ENCODE data around the gene TNFRSF9.
"Not testable (repeated sequence)": the region's sequence is repeated elsewhere in the genome, so short reads cannot be mapped to it uniquely, and the experiment has no call there.

The TNFRSF9 gene

DNA sequence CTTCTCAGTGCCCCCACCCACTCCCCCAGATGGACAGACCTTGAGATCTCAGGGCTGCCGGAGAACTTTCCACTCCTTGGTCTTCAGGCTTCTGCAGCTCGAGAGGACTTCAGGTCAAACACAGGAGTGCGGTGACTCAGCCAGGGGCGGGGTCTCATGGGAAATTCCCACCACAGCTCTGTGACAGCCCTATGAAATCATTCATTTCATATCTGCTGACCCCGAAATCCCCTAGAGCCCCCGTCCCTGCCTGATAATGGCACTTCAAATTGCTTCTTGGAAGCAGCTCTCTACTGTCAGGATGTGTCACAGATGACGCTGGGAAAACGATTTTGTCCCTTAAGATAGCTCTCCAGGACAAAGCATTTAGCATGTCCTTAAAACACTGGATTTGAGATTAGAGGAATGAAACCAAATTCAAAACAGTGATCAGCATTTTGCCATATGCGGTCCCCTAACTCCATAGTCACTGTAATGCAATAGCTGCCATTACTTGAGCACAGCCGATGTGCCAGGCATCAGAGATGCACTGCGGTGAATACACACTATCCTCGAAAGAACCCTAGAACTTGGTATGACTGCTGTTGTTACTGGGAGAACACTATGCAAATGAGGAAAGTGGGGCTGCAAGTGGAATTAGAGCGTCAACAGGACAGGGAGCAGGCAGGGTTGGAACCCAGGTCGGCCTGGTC is at the start of gene TNFRSF9:
TNFRSF9 (minus strand) TSS at position 95 of the 692 bp plus-strand sequence. CDS start 845 bp downstream, outside the sequence.
- no peak for DNase-seq

DNA sequence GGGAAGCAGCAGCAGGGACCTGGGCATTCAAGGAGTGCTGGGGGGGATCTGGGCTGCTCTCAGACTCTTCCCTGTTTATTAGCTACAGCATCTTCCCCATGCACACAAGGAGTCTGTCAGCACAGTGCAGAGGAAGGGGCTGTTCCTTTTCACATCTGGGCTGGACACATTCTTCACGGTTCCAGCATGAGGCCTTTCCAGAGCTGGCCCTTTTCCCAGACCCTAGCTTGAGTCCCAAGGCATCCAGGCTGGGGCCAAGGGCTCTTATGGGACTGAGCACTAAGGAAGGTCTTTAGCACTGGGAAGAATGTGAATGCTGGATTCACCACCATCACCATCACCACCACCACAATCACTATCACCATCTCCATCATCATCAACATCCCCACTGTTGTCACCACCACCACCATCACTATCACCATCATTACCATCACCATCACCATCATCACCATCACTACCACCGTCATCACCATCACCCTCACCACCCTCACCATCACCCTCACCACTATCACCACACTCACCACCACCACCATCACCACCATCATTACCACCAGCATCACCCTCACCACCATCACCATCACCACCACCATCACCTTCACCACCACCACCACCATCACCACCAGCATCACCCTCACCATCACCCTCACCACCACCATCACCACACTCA is 49.3 kb upstream of the TNFRSF9 start:
- DNase-seq, result no peak

DNA sequence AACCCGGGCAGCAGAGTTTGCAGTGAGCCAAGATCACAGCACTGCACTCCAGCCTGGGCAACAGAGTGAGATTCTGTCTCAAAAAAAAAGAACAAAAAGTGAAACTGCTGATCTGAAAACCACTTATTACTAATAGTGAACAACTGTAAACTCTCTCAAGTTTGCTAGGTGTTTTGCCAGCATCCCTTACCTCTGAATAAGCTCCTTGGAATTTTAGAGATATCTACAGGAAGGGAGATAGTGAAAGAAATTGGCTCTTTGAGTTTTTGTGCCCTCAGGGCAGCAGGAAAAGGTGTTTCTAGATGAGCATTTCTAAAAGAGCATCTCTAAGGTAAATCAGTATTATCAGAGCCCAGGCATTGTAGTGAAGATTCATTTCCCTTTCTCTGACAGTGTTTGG is 47.9 kb upstream of the TNFRSF9 start:
- no peak for DNase-seq

DNA sequence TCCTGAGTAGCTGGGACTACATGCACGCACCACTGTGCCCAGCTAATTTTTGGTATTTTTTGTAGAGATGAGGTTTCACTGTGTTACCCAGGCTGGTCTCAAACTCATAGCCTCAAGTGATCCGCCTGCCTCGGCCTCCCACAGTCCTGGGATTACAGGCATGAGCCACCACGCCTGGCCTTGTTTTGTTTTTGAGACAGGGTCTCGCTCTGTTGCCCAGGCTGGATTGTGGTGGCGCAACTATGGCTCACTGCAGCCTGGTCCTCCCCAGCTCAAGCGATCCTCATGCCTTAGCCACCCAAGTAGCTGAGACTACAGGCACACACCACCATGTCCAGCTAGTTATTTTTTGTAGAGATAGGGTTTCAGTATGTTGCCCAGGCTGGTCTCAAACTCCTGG is 46.9 kb upstream of the TNFRSF9 start:
- no peak for DNase-seq

DNA sequence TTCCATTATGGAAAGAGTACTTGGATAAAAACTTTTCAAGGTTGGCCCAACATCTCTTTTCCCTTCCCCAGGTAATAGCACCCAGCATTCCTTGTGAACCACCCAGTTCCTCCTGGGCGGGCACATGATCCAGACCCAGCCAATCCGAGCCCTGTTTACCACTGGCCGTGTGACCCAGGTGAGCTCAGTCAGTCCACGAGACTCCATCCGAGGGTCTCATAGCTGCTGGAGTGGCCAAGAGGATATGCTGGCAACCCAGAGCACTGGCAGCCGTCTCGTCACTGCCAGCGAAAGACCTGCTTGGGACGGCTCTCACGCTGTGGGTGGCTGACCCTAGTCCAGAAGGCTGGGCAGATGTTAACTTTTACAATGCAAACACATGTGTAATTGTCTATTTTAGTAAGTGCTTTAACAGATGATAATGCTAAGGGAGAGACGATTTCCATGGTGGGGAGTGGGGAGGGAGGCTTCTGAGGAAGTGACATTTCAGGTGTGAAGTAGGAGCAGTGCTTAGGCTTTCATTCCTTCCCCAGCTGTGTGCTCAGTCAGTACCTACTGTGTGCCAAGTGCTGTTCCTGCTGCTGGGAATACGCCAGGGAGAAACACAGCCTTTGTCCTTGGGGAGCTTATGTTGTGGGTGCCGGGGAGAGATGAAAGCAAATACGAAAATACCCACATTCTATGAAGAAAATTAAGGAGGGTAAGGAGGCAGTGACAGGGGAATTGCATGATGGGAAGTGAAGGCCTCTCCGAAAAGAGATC is 45.4 kb upstream of the TNFRSF9 start:
- DNase-seq, result no peak

DNA sequence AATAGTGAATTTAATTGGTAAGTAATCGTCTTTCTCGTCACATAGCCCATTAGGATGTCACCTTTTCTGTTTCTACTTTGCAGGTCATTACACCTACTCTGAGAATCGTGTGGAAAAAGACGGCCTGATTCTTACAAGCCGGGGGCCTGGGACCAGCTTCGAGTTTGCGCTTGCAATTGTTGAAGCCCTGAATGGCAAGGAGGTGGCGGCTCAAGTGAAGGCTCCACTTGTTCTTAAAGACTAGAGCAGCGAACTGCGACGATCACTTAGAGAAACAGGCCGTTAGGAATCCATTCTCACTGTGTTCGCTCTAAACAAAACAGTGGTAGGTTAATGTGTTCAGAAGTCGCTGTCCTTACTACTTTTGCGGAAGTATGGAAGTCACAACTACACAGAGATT is 44.2 kb upstream of the TNFRSF9 start:
- DNase-seq, result no peak

DNA sequence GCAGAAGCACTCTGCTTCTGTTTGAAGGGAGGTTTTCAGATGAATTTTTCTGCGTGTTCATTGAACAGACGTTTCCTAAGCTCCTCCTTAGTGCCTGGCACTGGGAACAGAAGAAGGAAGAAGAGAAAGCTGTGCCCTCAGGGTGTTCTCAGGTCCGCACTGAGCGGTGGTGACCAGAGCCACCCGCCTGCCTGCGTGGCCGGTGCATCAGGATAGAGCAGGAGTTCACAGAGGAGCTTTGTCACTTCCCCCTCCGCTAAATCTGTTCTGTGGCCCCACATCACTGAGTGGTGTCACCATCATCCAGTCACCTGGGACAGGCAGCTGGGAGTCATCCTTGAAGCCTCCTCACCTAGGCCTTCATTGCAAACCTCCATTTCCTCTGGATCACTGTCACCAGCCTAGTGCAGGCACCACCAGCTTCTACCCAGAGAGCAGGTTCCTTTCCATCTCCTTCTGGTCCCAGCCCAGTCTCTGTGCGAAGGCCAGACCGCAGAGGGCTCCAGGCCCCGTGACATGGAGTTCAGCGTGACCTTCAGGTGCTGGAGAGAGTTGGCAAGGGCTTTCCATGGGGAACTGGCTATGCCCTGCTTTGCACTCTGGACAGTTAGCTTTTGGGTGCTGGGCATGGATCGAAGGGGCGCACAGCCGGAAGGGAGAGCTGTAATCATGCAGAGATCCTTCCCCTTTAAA is 42.6 kb upstream of the TNFRSF9 start:
- DNase-seq, result no peak

DNA sequence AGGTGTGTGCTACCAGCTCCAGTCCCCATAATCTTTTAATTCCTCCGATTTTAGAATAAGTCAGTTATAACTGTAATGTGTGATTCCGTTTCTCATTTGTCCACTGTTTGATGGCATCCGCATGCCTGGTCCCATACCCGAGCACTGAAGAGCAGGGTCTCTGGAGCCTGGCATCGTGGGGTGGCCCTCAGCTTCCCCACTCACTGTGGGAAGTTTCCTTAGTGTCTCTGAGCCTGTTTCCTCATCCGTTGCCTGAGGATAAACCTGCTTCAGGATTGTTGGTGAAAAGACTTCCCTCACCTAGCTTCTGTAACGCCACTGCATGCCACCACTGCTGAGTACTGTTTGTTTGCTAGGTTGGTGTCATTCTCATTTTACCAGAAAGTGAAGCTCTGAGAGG is 40.3 kb upstream of the TNFRSF9 start:
- no peak for DNase-seq

DNA sequence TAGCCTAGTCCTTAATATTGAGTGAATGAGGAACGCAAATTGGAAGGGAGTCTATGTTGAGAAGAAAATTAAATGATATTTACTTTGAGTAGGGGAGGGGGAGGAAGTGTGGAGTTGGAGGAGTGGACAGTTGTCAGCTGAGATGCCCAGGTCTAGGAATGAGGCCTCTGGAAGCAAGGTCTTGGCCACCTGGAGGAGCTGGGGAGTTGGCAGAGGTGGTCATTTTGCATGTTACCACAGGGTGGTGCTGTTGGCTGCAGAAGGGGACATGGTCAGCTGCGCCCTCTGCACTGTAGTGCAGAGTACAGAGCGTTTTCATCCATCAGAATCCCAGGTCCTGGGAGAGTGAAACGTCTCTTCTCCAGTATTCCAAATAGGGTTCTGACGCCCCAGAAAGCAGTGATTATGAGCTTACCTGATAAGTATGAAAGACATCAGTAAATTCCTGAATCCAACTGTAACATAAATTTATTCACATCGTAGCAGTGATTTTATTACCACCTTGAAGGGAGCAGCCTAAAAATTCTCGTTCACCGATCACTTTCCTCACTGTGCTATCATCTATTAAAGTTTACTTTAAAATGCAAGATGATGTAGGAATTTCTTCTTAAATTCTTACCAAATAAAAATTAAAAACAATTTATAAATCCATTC is 34.7 kb upstream of the TNFRSF9 start:
- DNase-seq, result no peak

DNA sequence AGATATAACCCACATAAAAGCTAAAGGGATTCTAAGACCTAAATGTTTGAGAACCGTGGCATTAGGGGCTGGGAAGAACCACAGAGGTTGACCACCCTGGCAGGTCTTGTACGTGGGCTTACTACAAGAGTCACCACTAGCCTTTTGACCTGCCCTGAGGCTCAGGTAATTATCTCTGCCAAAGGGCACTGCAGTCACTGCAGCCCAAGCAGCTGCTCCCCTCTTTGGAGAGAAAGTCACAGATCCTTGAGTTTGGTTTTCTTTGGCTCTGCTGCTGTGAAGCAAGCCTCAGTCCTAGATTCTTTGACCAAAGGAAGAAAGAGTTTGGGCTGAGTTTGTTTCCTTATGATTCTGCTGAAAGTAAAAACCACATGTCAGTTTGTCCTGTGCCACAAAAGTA is 32.4 kb upstream of the TNFRSF9 start:
- no peak for DNase-seq

DNA sequence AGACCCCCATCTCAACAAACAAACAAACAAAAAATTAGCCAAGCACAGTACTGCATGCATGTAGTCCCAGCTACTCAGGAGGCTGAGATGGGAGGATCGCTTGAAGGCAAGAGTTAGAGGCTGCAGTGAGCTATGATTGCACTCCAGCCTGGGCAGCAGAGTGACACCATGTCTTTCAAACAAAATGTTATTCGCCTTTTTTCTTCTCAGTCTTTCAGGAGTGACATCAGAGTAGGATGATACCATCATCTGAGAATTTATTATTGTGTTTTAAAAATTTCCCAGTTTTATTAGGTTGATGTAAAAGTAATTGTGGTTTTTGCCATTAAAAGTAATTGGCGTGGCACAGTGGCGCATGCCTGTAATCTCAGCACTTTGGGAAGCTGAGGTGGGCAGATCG is 31.6 kb upstream of the TNFRSF9 start:
- DNase-seq, result no peak

DNA sequence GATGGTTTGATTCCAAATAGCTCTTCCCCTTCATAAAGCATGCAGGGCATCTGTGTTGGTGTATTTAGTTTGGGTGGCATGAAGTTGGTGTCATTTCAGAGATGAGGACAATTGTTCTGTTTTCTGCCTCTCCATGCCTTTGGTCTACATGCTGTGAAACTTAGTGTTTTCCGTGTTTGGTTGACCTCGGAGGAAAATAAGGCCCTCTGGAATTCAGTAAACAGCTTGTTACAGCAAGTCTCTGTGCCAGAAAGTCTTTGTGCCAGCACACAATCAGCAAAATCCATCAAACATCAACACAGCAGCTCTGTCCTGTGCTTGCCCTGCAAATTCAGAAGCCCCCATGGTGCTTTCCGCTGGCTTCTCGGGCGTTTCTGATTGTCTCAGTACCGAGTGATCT is 30.4 kb upstream of the TNFRSF9 start:
- no peak for DNase-seq

DNA sequence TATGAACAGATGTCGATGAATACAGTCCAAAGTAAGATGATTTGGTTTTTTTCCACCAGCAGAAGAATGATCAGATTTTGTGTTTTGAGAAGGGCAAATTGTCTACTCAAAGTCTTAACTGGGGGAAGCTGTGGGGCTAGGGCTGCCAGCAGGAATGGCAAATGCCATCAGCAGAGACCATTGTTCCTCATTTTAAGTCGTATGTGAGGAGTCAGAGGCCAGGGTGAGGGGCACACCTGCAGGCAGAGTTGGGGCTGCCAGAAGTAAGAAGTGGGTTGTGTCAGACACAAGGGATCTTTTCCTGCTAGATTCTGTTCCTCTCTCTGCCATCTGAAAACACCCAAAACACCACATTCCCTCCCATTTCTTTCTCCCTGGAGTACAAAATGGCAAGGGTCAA is 29.6 kb upstream of the TNFRSF9 start:
- no peak for DNase-seq

DNA sequence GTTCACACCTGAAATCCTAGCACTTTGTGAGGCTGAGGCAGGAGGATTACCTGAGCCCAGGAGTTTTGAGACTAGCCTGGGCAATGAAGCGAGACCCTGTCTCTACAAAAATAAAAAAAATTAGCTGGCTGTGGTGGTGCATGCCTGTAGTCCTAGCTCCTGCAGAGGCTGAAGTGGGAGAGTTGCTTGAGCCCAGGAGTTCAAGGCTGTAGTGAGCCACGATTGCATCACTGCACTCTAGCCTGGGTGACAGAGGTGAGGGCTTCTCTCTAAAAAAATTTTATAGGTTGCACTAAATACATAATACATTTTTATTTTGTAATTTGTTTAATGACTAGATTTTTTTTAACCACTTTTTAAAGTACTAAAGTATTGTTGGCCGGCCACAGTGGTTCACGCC is 27.0 kb upstream of the TNFRSF9 start:
- DNase-seq, result no peak

DNA sequence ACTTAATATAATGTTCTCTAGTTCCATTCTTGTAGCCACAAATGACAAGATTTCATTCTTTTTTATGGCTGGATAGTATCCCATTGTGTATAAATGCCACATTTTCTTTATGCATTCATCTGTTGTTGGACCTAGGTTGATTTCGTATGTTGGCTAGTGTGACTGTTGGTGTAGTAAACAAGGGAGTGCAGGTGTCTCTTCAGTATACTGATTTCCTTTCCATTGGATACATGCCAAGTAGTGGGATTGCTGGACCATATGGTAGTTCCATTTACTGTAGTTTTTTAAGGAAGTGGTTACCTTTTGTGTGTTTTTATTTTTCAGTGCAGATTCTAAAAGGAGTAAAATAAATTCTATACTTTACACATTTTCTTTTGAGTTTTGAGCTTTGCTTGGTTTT is 26.6 kb upstream of the TNFRSF9 start:
- DNase-seq, result no peak

DNA sequence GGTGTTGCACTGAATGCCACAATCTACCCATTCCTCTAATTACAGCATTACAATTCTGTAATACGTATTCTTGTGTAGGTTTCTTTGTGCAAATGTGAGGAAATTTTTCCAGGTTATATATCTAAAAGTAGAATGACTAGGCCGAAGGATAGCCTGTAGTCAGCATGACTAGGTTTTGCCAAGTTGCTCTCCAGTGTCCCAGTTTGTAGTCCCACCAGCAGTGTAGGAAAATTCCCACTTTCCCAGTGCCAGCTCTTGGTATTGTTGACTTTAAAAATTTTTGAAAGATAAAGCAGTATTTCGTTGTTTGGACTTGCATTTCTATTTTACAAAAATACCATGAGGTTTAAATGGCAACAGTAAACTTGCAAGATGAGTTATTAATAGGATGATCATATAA is 23.8 kb upstream of the TNFRSF9 start:
- DNase-seq, result no peak

DNA sequence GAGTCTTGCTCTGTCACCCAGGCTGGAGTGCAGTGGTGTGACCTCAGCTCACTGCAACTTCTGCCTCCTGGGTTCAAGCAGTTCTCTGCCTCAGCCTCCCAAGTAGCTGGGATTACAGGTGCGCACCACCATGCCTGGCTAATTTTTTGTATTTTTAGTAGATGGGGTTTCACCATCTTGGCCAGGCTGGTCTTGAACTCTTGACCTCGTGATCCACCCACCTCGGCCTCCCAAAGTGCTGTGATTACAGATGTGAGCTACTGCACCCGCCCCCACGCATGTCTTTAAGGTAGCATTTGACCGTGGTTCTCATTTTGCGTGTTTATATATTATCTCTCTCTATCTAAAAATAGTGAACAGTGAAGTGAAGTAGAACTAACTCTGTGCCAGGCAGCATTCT is 23.2 kb upstream of the TNFRSF9 start:
- not testable (repeated sequence) for DNase-seq

DNA sequence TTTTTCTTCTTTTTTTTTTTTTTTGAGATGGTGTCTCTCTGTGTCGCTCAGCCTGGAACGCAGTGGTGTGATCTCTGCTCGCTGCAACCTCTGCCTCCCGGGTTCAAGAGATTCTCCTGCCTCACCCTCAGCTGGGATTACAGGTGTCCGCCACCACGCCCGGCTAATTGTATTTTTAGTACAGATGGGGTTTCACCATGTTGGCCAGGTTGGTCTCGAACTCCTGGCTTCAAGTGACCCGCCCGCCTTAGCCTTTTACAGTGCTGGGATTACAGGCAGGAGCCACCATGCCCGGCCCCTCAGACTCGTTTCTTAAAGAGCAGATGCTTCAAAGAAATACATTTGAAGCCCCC is 22.7 kb upstream of the TNFRSF9 start:
- DNase-seq, result not testable (repeated sequence)

DNA sequence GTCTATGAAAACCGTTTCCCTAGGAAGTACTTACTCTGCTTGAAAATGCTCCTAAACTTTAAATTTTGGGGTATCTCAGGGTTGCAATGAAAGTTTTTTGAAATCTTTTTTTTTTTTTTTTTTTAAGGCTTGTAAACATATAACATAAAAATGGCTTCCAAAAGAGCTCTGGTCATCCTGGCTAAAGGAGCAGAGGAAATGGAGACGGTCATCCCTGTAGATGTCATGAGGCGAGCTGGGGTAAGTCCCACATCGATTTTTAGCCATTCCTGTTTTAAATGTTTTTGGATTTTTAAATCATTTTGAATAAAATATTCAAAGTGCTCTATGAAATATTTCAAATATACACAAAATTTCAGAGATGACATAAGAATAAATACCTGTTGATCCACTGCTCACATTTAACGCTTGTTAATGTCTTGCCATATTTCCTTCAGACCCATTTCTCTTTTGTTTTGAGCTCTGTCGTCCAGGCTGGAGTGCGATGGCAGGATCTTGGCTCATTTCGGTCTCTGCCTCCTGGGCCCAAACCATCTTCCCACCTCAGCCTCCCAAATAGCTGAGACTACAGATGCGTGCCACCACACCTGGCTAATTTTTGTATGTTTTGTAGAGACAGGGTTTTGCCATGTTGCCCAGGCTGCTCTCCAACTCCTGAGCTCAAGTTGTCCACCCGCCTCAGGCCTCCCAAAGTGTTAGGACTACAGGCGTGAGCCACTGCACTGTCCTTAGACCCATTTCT is 22.2 kb upstream of the TNFRSF9 start:
- no peak for DNase-seq

DNA sequence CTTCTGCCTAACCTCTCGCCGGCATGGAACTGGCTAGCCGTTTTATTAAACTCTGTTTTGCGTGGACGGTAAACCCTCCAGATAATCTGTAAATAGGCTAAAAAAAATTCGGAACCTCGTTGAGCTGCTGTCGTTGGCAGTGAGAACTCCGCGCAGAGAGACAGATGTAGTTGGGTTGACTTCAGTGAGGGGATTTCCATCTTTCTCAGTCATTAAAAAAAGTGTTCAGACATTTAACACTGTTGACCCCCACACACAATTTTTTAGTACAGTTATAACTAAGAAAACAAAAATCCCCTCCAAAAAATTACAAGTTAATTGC is 21.3 kb upstream of the TNFRSF9 start:
- DNase-seq, result peak; percentile 38

DNA sequence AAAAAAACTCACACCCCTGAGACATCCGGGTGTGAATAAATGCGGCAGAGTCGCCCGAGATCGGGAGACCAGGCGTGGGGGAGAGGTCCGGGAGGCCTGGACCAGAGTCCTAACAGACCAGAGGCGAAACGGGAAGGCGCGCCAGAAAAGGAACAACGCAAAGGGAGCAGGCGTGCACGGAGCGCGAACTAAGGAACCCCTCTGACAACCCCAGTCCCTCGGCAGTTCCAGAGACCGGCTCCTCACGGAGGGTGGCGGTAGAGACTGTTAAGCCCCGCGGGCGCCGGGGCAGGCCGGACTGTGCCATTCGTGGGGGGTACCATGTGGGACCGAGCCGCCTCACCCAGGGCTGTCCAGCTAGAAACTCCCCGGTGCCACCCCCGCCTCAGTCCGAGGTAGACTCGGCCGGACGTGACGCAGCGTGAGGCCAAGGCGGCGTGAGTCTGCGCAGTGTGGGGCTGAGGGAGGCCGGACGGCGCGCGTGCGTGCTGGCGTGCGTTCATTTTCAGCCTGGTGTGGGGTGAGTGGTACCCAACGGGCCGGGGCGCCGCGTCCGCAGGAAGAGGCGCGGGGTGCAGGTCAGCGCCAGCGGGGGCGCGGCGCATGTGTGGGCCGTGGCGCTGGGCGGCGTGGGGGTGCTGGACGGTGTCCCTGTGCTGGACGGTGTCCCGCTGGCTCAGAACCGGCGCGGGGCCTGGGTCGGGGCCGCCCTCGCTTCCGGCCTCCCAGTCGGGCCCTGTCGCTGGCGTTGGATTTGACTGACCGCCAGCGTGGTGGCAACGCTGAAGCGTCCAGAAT is 20.8 kb upstream of the TNFRSF9 start, which contains the start of gene PARK7:
PARK7 (plus strand) TSS at position 496 of the 798 bp plus-strand sequence. CDS start 1,075 bp downstream, outside the sequence.
- peak; percentile 95 for DNase-seq

DNA sequence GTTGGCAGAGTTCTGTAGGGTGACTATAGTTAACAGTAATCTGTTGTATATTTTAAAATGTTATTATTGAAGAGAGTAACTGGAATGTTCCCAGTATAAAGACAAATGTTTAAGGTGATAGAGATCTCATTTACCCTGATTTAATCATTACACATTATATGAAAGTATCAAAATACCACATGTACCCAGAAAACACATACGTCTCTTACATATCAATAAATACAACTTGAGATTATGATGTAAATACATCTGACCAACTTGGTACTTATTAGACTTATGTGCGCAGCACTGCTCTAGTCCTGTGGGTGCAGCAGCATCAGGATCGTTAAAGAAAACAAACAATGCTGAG is 20.2 kb upstream of the TNFRSF9 start:
- DNase-seq, result peak; percentile 53
